GM12874 (cell line): ENCODE data around the gene USP3.
A peak's percentile ranks its signal among the peaks of the same experiment; 100 is the strongest.

ENCODE experiments used
- CTCF ChIP-seq: IDR thresholded peaks from 2 replicates; pipeline ENCODE4 v1.5.1; 2011; ENCODE audit warnings: low read depth, mild to moderate bottlenecking, control low read depth, low read length, moderate library complexity; ENCODE audit not compliant: insufficient read depth

The USP3 gene

GRCh38 chr15:63478243-63478642, 26.1 kb upstream of the USP3 start:
- no peak for TF ChIP-seq CTCF

DNA sequence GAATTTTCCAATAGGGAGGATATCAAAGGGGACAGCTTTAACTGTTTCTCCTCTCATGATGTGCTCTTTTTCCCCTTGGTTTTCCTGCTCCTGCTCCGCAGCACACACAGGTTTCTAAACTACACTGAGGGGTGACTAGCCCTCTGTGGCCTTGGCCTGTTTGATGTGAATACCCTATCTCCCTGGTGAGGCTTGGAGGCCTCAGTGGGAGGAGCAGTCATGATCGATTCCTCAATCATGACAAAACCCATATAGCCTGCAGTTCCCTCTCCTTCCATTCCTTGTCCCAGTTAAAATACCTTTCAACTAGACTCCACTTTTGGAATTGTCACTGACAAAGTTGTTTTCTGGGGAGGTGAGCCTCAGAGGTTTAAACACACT, 24.0 kb upstream of the USP3 start:
- no peak for TF ChIP-seq CTCF

DNA sequence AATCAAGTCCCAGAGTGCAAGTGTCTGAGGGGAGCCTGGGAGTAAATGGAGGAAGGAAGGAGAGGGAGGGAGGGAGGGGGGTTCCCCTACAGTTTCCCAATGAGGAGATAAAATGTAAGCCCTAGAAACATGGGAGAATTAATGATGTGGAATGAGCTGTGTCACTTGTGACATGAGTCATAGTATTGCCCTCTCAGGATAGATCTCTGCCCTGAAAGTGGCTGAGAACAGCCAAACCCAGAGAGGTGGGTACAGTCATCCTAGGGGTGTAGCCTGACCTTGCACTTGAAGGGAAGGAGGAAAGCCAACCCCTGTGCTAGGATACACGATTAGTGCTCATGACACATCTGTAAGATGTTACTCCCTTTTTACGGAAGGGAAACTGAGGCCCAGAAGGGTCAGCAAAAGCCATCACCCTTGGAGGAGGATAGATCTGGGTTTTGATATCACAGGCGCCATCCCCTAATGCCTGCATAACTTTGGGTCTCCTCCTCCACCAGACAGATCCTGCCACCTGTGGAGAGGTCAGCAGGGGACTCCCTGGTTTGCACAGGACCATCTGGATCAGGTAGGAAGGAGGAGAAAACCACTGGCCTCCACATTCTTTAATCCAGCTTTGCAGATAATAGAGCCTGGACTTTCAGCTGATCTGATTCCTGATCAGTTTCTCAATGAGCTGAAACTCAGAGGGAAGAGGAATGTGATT, 23.1 kb upstream of the USP3 start:
- no peak for TF ChIP-seq CTCF

- TF ChIP-seq CTCF = no peak
These were observed 21.5 kb upstream of the USP3 start for GRCh38 chr15:63482874-63483323.

DNA sequence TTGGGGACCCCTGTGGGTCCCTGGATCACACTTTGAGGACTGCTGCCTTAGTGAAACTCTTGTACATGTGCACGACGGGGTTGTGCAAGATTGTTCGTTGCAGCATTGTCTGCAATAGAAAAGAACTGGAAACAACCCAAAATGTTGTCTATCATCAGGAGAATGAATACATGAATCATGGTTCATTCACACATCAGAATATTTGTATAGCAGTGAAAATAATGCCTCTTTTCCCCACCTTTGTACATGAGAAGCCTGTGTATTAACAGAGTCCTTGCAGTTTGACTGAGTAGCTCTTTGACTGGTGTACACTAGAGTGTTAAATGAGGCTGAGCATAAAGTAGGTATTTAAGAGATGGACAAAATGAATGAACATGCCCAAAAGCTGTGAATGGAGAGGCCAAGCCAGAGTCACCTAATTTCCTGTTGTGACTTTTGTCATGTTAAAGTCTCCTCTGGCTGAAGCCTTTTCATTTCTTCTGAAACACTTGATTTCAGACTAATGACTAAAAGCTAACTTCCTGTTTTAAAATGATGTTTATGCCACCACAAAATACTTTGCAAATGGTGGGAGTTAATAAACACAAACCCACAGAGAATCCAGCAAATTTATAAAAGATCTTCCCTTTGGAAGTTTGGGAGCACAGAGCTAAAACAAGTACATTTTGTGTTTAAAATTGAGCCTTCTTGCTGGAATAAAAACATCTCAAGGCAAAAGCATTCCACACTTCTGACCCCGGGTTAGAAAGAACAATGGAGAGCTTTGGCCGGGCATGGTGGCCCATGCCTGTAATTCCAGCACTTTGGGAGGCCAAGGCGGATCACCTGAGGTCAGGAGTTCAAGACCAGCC, 20.6 kb upstream of the USP3 start:
- no peak for TF ChIP-seq CTCF

- TF ChIP-seq CTCF = no peak
These were observed 19.8 kb upstream of the USP3 start for GRCh38 chr15:63484433-63485186.

DNA sequence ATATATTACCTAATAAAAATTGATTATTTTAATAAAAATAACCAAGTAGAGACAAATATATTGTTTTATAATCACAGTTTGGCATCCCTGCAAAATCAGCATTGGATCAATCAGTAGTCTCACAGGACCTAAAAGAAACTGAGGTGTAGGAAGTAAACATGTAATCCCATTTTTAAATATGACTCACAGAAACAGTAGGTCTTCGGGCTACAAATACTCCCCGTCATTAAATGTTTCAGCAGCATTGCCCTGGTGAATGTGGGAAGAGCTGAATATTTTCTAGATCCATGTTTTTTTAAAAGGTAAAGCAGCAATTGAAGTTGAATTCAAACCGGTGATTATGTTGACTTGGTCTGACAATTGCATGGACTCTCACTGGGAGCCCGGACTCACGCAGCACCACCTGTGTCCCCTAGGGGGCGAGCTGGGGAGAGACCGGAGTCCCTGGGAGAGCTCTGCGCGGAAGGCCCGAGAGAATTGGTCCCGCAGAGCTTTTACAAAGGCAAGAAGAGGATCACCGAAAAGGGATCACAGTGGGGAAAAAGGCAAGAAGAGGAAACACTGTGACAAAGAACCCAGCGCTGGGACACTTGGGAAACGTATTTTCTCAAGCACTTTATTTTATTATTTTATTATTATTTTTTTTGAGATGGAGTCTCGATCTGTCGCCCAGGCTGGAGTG, 17.2 kb upstream of the USP3 start:
- TF ChIP-seq CTCF = peak; percentile 92
